ENCODE measurements around the gene ITGB4. TPM values are rescaled to one million over a fixed set of nuclear protein-coding genes. Genes with fewer than 3 reads are reported as not detected.

Gene ITGB4
- 34.7 TPM for total RNA-seq
- long read RNA-seq, partial matches to known transcripts, result 17 of 22 reads
- long read RNA-seq, other reads (novel, unspliced or antisense), result 5 of 22 reads

- Histone ChIP-seq H3K4me3 (peak within 1 kb of the TSS; percentile 55), H3K27me3 (ENCODE audit: low read depth) (peaks cover 27% of the 10 kb centered on the region), H3K27ac (peak within 1 kb of the TSS; percentile 80), H3K9me3 (no peaks in the 10 kb centered on the region), H3K4me1 (peaks cover 18% of the 10 kb centered on the region), H3K36me3 (peaks cover 3% of the 10 kb centered on the region)
- TF ChIP-seq, protein P1, sequence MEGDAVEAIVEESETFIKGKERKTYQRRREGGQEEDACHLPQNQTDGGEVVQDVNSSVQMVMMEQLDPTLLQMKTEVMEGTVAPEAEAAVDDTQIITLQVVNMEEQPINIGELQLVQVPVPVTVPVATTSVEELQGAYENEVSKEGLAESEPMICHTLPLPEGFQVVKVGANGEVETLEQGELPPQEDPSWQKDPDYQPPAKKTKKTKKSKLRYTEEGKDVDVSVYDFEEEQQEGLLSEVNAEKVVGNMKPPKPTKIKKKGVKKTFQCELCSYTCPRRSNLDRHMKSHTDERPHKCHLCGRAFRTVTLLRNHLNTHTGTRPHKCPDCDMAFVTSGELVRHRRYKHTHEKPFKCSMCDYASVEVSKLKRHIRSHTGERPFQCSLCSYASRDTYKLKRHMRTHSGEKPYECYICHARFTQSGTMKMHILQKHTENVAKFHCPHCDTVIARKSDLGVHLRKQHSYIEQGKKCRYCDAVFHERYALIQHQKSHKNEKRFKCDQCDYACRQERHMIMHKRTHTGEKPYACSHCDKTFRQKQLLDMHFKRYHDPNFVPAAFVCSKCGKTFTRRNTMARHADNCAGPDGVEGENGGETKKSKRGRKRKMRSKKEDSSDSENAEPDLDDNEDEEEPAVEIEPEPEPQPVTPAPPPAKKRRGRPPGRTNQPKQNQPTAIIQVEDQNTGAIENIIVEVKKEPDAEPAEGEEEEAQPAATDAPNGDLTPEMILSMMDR (IDR thresholded peaks at IDR 0.05), result peak; percentile 11
- ATAC-seq (peak; percentile 92 to 94), DNase-seq (peak; percentile 88)
- intact Hi-C loops (cut with DNase I), result no loop called here
These were observed at the start of gene ITGB4 for GRCh38 chr17:75720656-75721462. TSS of gene ITGB4 (plus strand) at chr17:75721459. CDS start at chr17:75724704, 3,245 bp downstream.

GRCh38 chr17:75672011-75672410 is 49.2 kb upstream of the ITGB4 start:
- Histone ChIP-seq H3K27ac (no peak overlapping the region), H3K36me3 (peaks cover 78% of the 10 kb centered on the region), H3K27me3 (ENCODE audit: low read depth) (no peaks in the 10 kb centered on the region), H3K9me3 (no peaks in the 10 kb centered on the region), H3K4me3 (no peak overlapping the region), H3K4me1 (peaks cover 19% of the 10 kb centered on the region)
- ATAC-seq, result no peak
- no peak for DNase-seq
- TF ChIP-seq, protein P1 (IDR thresholded peaks at IDR 0.05), result no peak
- intact Hi-C loops (cut with DNase I), result no loop called here

DNA sequence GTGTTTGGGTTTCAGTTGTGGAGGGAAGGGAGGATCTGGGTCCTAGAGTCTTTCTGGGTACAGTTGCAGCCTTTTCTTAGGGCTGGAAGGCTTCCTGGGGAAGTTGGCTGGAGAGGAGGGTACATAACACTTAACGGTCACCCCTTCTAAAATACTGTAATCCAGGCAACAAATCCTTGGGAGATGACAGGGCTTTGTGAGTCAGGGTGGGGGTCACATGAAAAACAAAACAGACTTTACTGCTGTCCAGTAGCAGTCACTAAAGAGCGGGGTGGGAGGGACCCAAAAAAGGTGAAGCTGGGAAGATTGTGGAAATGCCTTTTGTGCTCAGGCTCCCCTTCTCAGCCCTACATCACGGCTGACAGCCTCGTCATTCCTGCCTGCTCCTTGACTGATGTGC is 47.8 kb upstream of the ITGB4 start:
- H3K27ac ChIP-seq, result no peak overlapping the region
- peaks cover 84% of the 10 kb centered on the region for H3K36me3 ChIP-seq
- TF ChIP-seq, protein P1 (IDR thresholded peaks at IDR 0.05), result no peak
- intact Hi-C loops (cut with DNase I), result no loop called here
- no peak for DNase-seq
- ATAC-seq, result no peak
- H3K9me3 ChIP-seq, result no peaks in the 10 kb centered on the region
- H3K4me1 ChIP-seq, result peaks cover 11% of the 10 kb centered on the region
- no peaks in the 10 kb centered on the region for H3K27me3 ChIP-seq (ENCODE audit: low read depth)
- H3K4me3 ChIP-seq, result no peak overlapping the region

- H3K27ac ChIP-seq, result no peak overlapping the region
- H3K4me1 ChIP-seq, result peaks cover 19% of the 10 kb centered on the region
- no peak for ATAC-seq
- DNase-seq, result no peak
- intact Hi-C loops (cut with DNase I), result loop anchor here (5.0 kb wide), 1 partner anchor 71 kb away; no protein-coding TSS in a partner anchor
- H3K36me3 ChIP-seq, result peaks cover 82% of the 10 kb centered on the region
- no peak overlapping the region for H3K4me3 ChIP-seq
- no peaks in the 10 kb centered on the region for H3K9me3 ChIP-seq
- no peaks in the 10 kb centered on the region for H3K27me3 ChIP-seq (ENCODE audit: low read depth)
- TF ChIP-seq, protein P1 (IDR thresholded peaks at IDR 0.05), result no peak
These were observed 44.8 kb upstream of the ITGB4 start for GRCh38 chr17:75676461-75676860.

DNA sequence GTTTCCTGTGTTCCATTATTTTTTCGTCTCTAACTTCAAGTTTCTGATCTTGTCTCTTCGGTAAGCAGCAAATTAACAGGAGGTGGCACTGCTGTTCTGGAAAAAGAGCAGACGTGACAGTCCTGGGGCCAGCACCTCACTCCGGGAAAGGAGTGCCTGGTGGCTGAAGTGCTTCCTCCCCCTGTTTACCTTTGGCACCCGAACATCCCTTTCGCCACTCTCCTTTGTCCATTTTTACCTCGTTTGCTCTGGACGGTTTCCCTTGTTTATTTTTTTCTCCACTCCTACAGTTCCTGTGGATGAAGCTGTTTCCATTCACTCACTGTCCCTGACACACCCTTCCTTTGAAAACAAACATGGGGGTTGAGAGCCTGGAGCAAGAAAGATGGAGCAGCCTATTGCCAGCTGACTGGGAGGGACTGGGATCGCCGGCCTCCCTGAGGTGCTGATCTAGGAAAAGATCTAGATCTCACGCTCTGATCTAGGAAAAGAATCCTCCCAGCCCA is 41.5 kb upstream of the ITGB4 start:
- peaks cover 32% of the 10 kb centered on the region for H3K4me1 ChIP-seq

More for the DNA sequence above, 41.5 kb upstream of the ITGB4 start:
- ATAC-seq (peak; percentile 90 to 92), DNase-seq (peak; percentile 66)
- intact Hi-C loops (cut with DNase I), result loop anchor here (5.0 kb wide), 1 partner anchor 68 kb away; no protein-coding TSS in a partner anchor
- H3K9me3 ChIP-seq, result no peaks in the 10 kb centered on the region
- H3K4me3 ChIP-seq, result no peak overlapping the region
- TF ChIP-seq, protein P1 (IDR thresholded peaks at IDR 0.05), result peak; percentile 41
- peaks cover 58% of the 10 kb centered on the region for H3K36me3 ChIP-seq
- peak overlapping the region; percentile 59 for H3K27ac ChIP-seq
- H3K27me3 ChIP-seq (ENCODE audit: low read depth), result no peaks in the 10 kb centered on the region
